Endodermal cell (in vitro differentiated cells): ENCODE measurements around the gene TIMM13. TPM values are rescaled to one million over a fixed set of nuclear protein-coding genes. Genes with fewer than 3 reads are reported as not detected.

ENCODE experiments used
- DNase-seq: peaks from one replicate; pipeline ENCODE4 v3.0.0-alpha.2; 2017
- H3K27ac ChIP-seq: 2 replicates; pipeline ENCODE4 v1.5.1; 2013; ENCODE audit warnings: mild to moderate bottlenecking, low read depth, low read length, moderate library complexity
- H3K27me3 ChIP-seq: 2 replicates; pipeline ENCODE4 v1.6.1; 2013; ENCODE audit warnings: mild to moderate bottlenecking, low read length, moderate library complexity; ENCODE audit not compliant: insufficient read depth, control insufficient read depth, poor library complexity, severe bottlenecking
- H3K36me3 ChIP-seq: 2 replicates; pipeline ENCODE4 v1.7.0; 2013; ENCODE audit warnings: mild to moderate bottlenecking, low read length, moderate library complexity; ENCODE audit not compliant: control insufficient read depth, insufficient read depth
- H3K4me1 ChIP-seq: one replicate; pipeline ENCODE4 v1.7.0; 2013; ENCODE audit warnings: low read length; ENCODE audit not compliant: control insufficient read depth, insufficient read depth
- H3K4me3 ChIP-seq: 2 replicates; pipeline ENCODE4 v1.5.1; 2013; ENCODE audit warnings: mild to moderate bottlenecking, low read length, moderate library complexity
- H3K9ac ChIP-seq: 2 replicates; pipeline ENCODE4 v1.6.1; 2013; ENCODE audit warnings: mild to moderate bottlenecking, low read length, moderate library complexity; ENCODE audit not compliant: poor library complexity, severe bottlenecking; ENCODE audit errors: extremely low read depth
- H3K9me3 ChIP-seq: 2 replicates; pipeline ENCODE4 v1.6.1; 2013; ENCODE audit warnings: mild to moderate bottlenecking, low read length, moderate library complexity; ENCODE audit not compliant: control insufficient read depth
- H3K27ac Mint-ChIP-seq: 2 replicates; pipeline ENCODE4 v1.8.0; 2020; ENCODE audit warnings: mixed read lengths
- H3K27me3 Mint-ChIP-seq: 2 replicates; pipeline ENCODE4 v1.8.0; 2021; ENCODE audit warnings: mild to moderate bottlenecking, mixed read lengths; ENCODE audit not compliant: insufficient read depth
- H3K36me3 Mint-ChIP-seq: 2 replicates; pipeline ENCODE4 v1.8.0; 2020; ENCODE audit warnings: low read depth, mixed read lengths
- H3K4me1 Mint-ChIP-seq: 2 replicates; pipeline ENCODE4 v1.8.0; 2020; ENCODE audit warnings: mixed read lengths
- H3K4me3 Mint-ChIP-seq: 2 replicates; pipeline ENCODE4 v1.8.0; 2020; ENCODE audit warnings: mild to moderate bottlenecking, moderate library complexity, mixed read lengths
- H3K9me3 Mint-ChIP-seq: 2 replicates; pipeline ENCODE4 v1.8.0; 2020; ENCODE audit warnings: mild to moderate bottlenecking, mixed read lengths
- CTCF ChIP-seq: fragments of 200-600 bp; sonication (generic); conservative IDR thresholded peaks from 2 replicates; pipeline ENCODE4 v1.5.0; 2021; ENCODE audit warnings: antibody characterized with exemption, mild to moderate bottlenecking
- WGBS, 2 experiments: methylation state at CpG; one replicate each; pipeline versions ENCODE4 v1.1.5 to v1.1.7; 2013; ENCODE audit warnings: missing lambda C conversion rate in 2 of 2, mixed read lengths in 1 of 2; ENCODE audit not compliant: insufficient coverage in 1 of 2, insufficient read length in 1 of 2; 5-methylcytosine and 5-hydroxymethylcytosine counted together
- total RNA-seq, 2 donors: library from RNA; stranded (reverse); fragmentation: NEBNext Ultra II Directional in 1 of 2; extraction: Animal tissue kit (Norgen Biotek cat#: 25700) in 1 of 2; gene quantifications; 2 replicates in 1 of 2; 3 replicates in 1 of 2; pipeline ENCODE4 v1.2.1, GENCODE V29; 2021

Gene TIMM13
- total RNA-seq, 2 donors from 2014 or later: 149 to 175 TPM

- H3K27me3 ChIP-seq: no peaks in the 10 kb centered on the region
- H3K4me1 ChIP-seq: no peaks in the 10 kb centered on the region
- 76 to 83% methylated on average over 7 of the region's 7 CpGs for WGBS, 2 experiments
- H3K27ac ChIP-seq: no peak overlapping the region
- H3K9me3 ChIP-seq: no peaks in the 10 kb centered on the region
- Mint-ChIP-seq H3K4me1 (no peaks in the 10 kb centered on the region), H3K27ac (no peak overlapping the region), H3K4me3 (no peak overlapping the region), H3K36me3 (no peaks in the 10 kb centered on the region), H3K9me3 (peaks cover 3% of the 10 kb centered on the region), H3K27me3 (peaks cover 16% of the 10 kb centered on the region)
- H3K36me3 ChIP-seq: no peaks in the 10 kb centered on the region
- TF ChIP-seq CTCF: no peak
- H3K4me3 ChIP-seq: no peak overlapping the region
- DNase-seq: no peak
- H3K9ac ChIP-seq: no peak overlapping the region
Observed at GRCh38 chr19:2392366-2392765, 35.0 kb downstream of the TIMM13 start.

- Mint-ChIP-seq H3K4me3 (no peak overlapping the region), H3K27me3 (peaks cover 19% of the 10 kb centered on the region), H3K4me1 (no peaks in the 10 kb centered on the region), H3K36me3 (no peaks in the 10 kb centered on the region), H3K9me3 (peaks cover 3% of the 10 kb centered on the region), H3K27ac (no peak overlapping the region)
- peak; percentile 60 for DNase-seq
- H3K27ac ChIP-seq: no peak overlapping the region
- no peaks in the 10 kb centered on the region for H3K4me1 ChIP-seq
- H3K9me3 ChIP-seq: no peaks in the 10 kb centered on the region
- H3K9ac ChIP-seq: no peak overlapping the region
- no peaks in the 10 kb centered on the region for H3K27me3 ChIP-seq
- WGBS, 2 experiments: 17 to 22% methylated on average over 1 to 5 of the region's 10 CpGs
- no peak overlapping the region for H3K4me3 ChIP-seq
- no peaks in the 10 kb centered on the region for H3K36me3 ChIP-seq
- peak; percentile 86 for TF ChIP-seq CTCF
Observed at GRCh38 chr19:2391118-2391725, 36.2 kb downstream of the TIMM13 start.

GRCh38 chr19:2389594-2389993, 37.8 kb downstream of the TIMM13 start:
- H3K36me3 Mint-ChIP-seq: no peaks in the 10 kb centered on the region
- H3K36me3 ChIP-seq: no peaks in the 10 kb centered on the region
- no peaks in the 10 kb centered on the region for H3K4me1 Mint-ChIP-seq
- H3K27me3 Mint-ChIP-seq: peaks cover 22% of the 10 kb centered on the region
- no peak for TF ChIP-seq CTCF
- no peaks in the 10 kb centered on the region for H3K27me3 ChIP-seq
- no peak overlapping the region for H3K9ac ChIP-seq
- no peaks in the 10 kb centered on the region for H3K4me1 ChIP-seq
- H3K4me3 ChIP-seq: no peak overlapping the region
- H3K9me3 ChIP-seq: no peaks in the 10 kb centered on the region
- H3K27ac Mint-ChIP-seq: no peak overlapping the region
- WGBS, 2 experiments: 78 to 92% methylated on average over 17 to 21 of the region's 21 CpGs
- H3K9me3 Mint-ChIP-seq: peaks cover 6% of the 10 kb centered on the region
- no peak overlapping the region for H3K27ac ChIP-seq
- no peak overlapping the region for H3K4me3 Mint-ChIP-seq
- no peak for DNase-seq
